ENCODE data around the gene CASP3.

The CASP3 gene

DNA sequence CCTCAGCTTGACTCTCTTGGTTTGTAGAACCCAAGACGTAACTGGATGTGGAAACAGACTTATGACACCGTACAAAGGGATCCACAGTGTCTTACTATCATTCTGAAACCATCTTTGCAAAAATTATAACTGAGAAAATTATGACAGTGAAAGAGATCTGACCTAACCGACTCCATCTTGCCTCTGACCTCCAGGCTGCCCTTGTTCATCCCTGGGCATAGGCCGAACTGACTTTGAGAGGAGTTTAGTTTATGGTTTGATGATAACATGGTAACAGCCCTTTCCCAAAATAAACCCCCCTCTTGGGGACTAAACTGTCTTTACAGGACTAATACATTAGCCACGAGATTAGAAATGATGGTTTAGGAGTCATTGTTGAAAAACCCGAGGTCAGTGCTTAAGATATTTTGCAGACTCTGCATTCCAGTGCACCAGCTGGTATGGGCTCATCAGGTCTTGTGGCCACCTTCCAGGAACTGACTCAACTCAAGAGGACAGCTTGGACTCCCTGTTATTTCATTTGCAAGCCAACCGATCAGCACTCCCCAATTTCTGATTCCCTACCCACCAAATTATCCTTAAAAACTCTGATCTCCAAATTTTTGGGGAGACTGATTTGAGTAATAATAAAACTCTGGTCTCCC lies 49.6 kb downstream of the CASP3 start:
- TF ChIP-seq TAF1 (IDR thresholded peaks at IDR 0.05; ENCODE audit: borderline replicate concordance, insufficient read depth, low read length) (no peak), FOXP2 (optimal IDR thresholded peaks at IDR 0.05; ENCODE audit: borderline replicate concordance, extremely low read depth, extremely low read length, insufficient read depth) (no peak), SIN3A (IDR thresholded peaks at IDR 0.05; ENCODE audit: borderline replicate concordance, insufficient read depth, low read length) (no peak), POLR2AphosphoS5 (IDR thresholded peaks at IDR 0.05; ENCODE audit: low read depth, low read length) (no peak)
- TF ChIP-seq, protein P1, sequence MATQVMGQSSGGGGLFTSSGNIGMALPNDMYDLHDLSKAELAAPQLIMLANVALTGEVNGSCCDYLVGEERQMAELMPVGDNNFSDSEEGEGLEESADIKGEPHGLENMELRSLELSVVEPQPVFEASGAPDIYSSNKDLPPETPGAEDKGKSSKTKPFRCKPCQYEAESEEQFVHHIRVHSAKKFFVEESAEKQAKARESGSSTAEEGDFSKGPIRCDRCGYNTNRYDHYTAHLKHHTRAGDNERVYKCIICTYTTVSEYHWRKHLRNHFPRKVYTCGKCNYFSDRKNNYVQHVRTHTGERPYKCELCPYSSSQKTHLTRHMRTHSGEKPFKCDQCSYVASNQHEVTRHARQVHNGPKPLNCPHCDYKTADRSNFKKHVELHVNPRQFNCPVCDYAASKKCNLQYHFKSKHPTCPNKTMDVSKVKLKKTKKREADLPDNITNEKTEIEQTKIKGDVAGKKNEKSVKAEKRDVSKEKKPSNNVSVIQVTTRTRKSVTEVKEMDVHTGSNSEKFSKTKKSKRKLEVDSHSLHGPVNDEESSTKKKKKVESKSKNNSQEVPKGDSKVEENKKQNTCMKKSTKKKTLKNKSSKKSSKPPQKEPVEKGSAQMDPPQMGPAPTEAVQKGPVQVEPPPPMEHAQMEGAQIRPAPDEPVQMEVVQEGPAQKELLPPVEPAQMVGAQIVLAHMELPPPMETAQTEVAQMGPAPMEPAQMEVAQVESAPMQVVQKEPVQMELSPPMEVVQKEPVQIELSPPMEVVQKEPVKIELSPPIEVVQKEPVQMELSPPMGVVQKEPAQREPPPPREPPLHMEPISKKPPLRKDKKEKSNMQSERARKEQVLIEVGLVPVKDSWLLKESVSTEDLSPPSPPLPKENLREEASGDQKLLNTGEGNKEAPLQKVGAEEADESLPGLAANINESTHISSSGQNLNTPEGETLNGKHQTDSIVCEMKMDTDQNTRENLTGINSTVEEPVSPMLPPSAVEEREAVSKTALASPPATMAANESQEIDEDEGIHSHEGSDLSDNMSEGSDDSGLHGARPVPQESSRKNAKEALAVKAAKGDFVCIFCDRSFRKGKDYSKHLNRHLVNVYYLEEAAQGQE (IDR thresholded peaks at IDR 0.05; ENCODE audit: insufficient read depth in 1 of 2, low read depth in 2 of 2, low read length in 2 of 2), result no peak

DNA sequence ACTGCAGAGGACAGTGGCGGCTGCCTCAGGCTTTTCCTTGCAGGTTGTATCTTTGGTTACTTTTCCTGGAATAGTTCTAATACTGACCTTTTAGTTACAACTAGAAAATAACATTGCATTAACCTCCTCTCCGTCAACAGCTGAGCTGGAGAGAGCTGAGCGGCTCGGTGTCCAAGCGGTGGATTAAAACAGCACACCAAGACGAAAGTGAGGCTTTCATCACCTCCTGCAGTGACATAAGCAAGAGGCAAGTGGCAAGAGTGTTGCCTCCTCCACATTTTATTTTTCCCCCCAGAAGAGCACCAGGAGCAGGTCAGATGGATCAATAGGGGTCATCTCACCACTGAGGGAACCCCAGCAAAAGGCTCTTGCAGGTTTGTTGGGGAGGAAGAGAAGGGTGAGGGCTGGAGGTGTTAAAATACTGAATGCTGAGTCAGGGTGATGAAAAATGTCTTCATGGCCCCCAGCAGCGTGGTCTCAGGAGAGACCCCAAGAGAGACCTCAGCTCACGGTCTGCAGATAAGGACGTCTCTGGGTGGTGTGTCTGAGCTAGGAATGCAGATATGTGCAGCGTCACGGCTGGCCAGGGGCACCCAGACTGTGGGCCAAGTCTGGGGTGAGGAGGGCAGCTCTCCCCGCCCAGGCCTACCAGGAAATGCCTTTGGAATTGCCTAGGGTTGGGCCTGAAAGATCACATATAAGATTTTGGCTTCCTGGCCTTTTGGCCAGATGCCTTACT lies 50.3 kb downstream of the CASP3 start:
- no peak for TF ChIP-seq FOXP2 (optimal IDR thresholded peaks at IDR 0.05; ENCODE audit: borderline replicate concordance, extremely low read depth, extremely low read length, insufficient read depth)
- TF ChIP-seq SIN3A (IDR thresholded peaks at IDR 0.05; ENCODE audit: borderline replicate concordance, insufficient read depth, low read length), result no peak
- TF ChIP-seq TAF1 (IDR thresholded peaks at IDR 0.05; ENCODE audit: borderline replicate concordance, insufficient read depth, low read length), result no peak
- TF ChIP-seq, protein P1 (IDR thresholded peaks at IDR 0.05; ENCODE audit: insufficient read depth in 1 of 2, low read depth in 2 of 2, low read length in 2 of 2), result no peak
- TF ChIP-seq POLR2AphosphoS5 (IDR thresholded peaks at IDR 0.05; ENCODE audit: low read depth, low read length), result no peak

DNA sequence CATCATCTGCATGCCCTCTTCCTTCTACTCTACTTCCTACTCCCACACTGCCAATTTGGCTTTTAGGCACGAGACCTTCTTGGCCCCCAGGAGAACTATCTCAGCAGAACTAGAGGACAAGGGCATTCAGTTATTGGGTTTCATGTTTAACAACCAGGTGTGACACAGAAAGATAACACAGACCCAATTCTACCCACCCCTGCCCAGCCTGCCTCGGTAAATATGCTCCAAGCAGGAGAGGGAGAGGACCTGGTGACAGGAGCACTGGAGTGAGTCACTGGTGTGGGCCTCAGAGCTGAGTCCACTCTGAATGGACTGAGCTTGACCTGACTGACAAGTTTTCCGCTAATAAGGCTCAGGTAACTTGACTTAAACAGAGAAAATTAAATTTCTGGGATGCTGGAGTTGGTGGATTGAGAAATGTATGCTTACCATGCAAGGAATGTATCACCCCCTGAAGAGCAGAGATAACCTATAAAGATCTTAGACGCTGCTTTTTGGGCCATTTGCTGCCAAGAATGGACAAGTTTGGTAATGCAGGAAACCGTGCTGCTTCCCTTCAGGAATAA lies 52.5 kb downstream of the CASP3 start:
- TF ChIP-seq, protein P1 (IDR thresholded peaks at IDR 0.05; ENCODE audit: insufficient read depth in 1 of 2, low read depth in 2 of 2, low read length in 2 of 2), result no peak
- TF ChIP-seq TAF1 (IDR thresholded peaks at IDR 0.05; ENCODE audit: borderline replicate concordance, insufficient read depth, low read length) (no peak), SIN3A (IDR thresholded peaks at IDR 0.05; ENCODE audit: borderline replicate concordance, insufficient read depth, low read length) (no peak), FOXP2 (optimal IDR thresholded peaks at IDR 0.05; ENCODE audit: borderline replicate concordance, extremely low read depth, extremely low read length, insufficient read depth) (no peak), POLR2AphosphoS5 (IDR thresholded peaks at IDR 0.05; ENCODE audit: low read depth, low read length) (no peak)

DNA sequence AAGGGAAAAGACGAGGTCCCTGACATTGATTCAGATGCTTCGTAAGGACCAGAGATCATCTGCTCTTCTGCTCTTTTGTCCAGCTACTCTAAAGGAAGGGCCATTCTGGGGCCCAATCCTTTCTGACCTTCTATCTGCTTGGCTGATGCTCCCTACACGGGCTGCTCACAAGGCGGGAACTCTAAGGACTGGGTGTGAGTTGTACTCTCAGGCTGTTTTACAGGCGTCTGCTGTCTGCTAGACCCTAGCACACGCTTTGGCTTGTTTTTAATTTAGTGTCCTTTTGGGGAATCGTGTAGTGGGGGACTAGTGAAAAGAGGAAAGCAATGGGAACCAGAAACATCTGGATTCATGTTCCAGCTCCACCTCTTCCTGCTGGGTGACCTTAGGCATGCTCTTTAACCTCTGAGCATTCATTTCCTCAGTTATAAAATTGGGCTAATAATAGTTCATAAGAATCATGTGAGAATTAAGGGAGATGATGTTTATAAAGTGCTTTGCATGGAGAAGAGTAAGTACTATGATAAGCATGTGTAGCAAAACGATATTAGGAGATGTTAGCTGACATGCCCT lies 53.1 kb downstream of the CASP3 start:
- TF ChIP-seq FOXP2 (optimal IDR thresholded peaks at IDR 0.05; ENCODE audit: borderline replicate concordance, extremely low read depth, extremely low read length, insufficient read depth), result no peak
- no peak for TF ChIP-seq SIN3A (IDR thresholded peaks at IDR 0.05; ENCODE audit: borderline replicate concordance, insufficient read depth, low read length)
- TF ChIP-seq POLR2AphosphoS5 (IDR thresholded peaks at IDR 0.05; ENCODE audit: low read depth, low read length), result no peak
- TF ChIP-seq TAF1 (IDR thresholded peaks at IDR 0.05; ENCODE audit: borderline replicate concordance, insufficient read depth, low read length), result no peak
- TF ChIP-seq, protein P1 (IDR thresholded peaks at IDR 0.05; ENCODE audit: insufficient read depth in 1 of 2, low read depth in 2 of 2, low read length in 2 of 2), result no peak
